ENCODE data around the gene PLEKHG4. TPM values are rescaled to one million over a fixed set of nuclear protein-coding genes. Genes with fewer than 3 reads are reported as not detected.

PLEKHG4 gene
- total RNA-seq, 4 donors from 2014 or later = 6.8 to 45.3 (median 17.1) TPM

GRCh38 chr16:67296420-67296819 lies 17.1 kb downstream of the PLEKHG4 start:
- Histone ChIP-seq H3K27ac (no peak overlapping the region), H3K9me3 (no peaks in the 10 kb centered on the region), H3K27me3 (no peaks in the 10 kb centered on the region), H3K36me3 (no peaks in the 10 kb centered on the region), H3K4me1 (no peaks in the 10 kb centered on the region), H3K4me3 (no peak overlapping the region)
- DNase-seq = no peak
- TF ChIP-seq POLR2A (IDR thresholded peaks at IDR 0.05) = no peak
- TF ChIP-seq CTCF (IDR thresholded peaks at IDR 0.05) = no peak
- intact Hi-C loops (cut with DNase I; ENCODE audit: low total_unique reads) = no loop called here

GRCh38 chr16:67298277-67298676 lies 18.9 kb downstream of the PLEKHG4 start:
- no peak for TF ChIP-seq CTCF (IDR thresholded peaks at IDR 0.05)
- TF ChIP-seq POLR2A (IDR thresholded peaks at IDR 0.05) = no peak
- H3K4me1 ChIP-seq = no peaks in the 10 kb centered on the region
- H3K4me3 ChIP-seq = no peak overlapping the region
- no peak overlapping the region for H3K27ac ChIP-seq
- no peak for DNase-seq
- intact Hi-C loops (cut with DNase I; ENCODE audit: low total_unique reads) = no loop called here
- H3K36me3 ChIP-seq = no peaks in the 10 kb centered on the region
- H3K9me3 ChIP-seq = no peaks in the 10 kb centered on the region
- H3K27me3 ChIP-seq = no peaks in the 10 kb centered on the region

- Histone ChIP-seq H3K36me3 (no peaks in the 10 kb centered on the region), H3K27me3 (no peaks in the 10 kb centered on the region)
- intact Hi-C loops (cut with DNase I; ENCODE audit: low total_unique reads) = no loop called here
Observed at GRCh38 chr16:67299269-67299668, 19.9 kb downstream of the PLEKHG4 start.

GRCh38 chr16:67301080-67301782 lies 21.9 kb downstream of the PLEKHG4 start:
- H3K27ac ChIP-seq = peak overlapping the region; percentile 68 to 70
- no peaks in the 10 kb centered on the region for H3K27me3 ChIP-seq
- peak; percentile 61 to 73 for DNase-seq
- no peaks in the 10 kb centered on the region for H3K36me3 ChIP-seq
- intact Hi-C loops (cut with DNase I; ENCODE audit: low total_unique reads) = no loop called here
- no peaks in the 10 kb centered on the region for H3K9me3 ChIP-seq
- H3K4me1 ChIP-seq = no peaks in the 10 kb centered on the region
- H3K4me3 ChIP-seq = no peak overlapping the region
- TF ChIP-seq CTCF (IDR thresholded peaks at IDR 0.05) = no peak
- TF ChIP-seq POLR2A (IDR thresholded peaks at IDR 0.05) = no peak

More at GRCh38 chr16:67299269-67299668, 19.9 kb downstream of the PLEKHG4 start:
- H3K27ac ChIP-seq = no peak overlapping the region
- no peaks in the 10 kb centered on the region for H3K9me3 ChIP-seq
- TF ChIP-seq CTCF (IDR thresholded peaks at IDR 0.05) = no peak
- TF ChIP-seq POLR2A (IDR thresholded peaks at IDR 0.05) = no peak
- no peak for DNase-seq
- H3K4me3 ChIP-seq = no peak overlapping the region
- H3K4me1 ChIP-seq = no peaks in the 10 kb centered on the region

GRCh38 chr16:67302076-67302475 lies 22.7 kb downstream of the PLEKHG4 start:
- no peak for DNase-seq
- no peak overlapping the region for H3K4me3 ChIP-seq
- TF ChIP-seq CTCF (IDR thresholded peaks at IDR 0.05) (no peak), POLR2A (IDR thresholded peaks at IDR 0.05) (no peak)
- peak overlapping the region; percentile 68 to 70 for H3K27ac ChIP-seq
- intact Hi-C loops (cut with DNase I; ENCODE audit: low total_unique reads) = no loop called here
- no peaks in the 10 kb centered on the region for H3K9me3 ChIP-seq
- H3K4me1 ChIP-seq = no peaks in the 10 kb centered on the region
- H3K36me3 ChIP-seq = no peaks in the 10 kb centered on the region
- H3K27me3 ChIP-seq = no peaks in the 10 kb centered on the region

Data from uterus (tissue), 4 donors.